NCI-H2107 (cell line): ENCODE data around the gene LRIT1.
"Not testable (repeated sequence)": the region's sequence is repeated elsewhere in the genome, so short reads cannot be mapped to it uniquely, and the experiment has no call there.

ENCODE experiments used
- DNase-seq: peaks from one replicate; lab custom pipeline; 2025; lab: John Stamatoyannopoulos, UW

LRIT1 gene

GRCh38 chr10:84241185-84241790 is at the start of gene LRIT1:
Gene LRIT1 (minus strand): TSS chr10:84241546. CDS start chr10:84241439, 107 bp downstream.
- DNase-seq, result no peak

GRCh38 chr10:84290235-84290634 is 48.9 kb upstream of the LRIT1 start:
- DNase-seq, result no peak

DNA sequence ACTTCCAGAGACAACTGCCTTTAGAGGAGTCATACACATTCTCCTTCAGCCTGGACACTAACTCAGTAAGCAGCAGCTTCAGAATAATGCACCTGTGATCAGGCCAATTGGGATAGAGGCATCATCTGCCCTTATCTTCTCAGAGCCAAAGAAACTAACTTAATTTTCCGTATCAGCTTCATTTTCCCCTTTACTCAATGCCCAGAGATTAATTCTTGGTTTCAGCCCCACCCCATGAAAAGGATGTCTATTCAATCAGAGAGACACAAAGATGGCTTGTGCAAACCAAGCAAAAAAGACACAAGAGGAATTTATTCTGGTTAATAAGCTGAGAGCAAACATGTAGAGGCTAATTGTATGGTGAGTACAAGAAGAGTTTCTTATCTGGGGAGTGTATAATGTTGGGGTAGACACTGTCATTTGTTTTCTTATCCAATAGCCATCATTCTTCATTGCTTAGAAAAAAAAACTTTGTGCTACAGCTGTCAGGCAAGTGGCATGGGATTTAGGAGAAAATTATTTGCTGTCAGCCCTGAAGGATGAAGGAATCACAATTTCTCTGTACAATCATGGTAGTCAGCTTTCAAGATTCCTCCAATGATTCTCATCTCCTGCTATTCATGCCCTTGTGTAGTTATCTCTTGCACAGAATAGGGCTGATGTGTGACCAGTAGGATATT is 48.3 kb upstream of the LRIT1 start:
- DNase-seq, result no peak

DNA sequence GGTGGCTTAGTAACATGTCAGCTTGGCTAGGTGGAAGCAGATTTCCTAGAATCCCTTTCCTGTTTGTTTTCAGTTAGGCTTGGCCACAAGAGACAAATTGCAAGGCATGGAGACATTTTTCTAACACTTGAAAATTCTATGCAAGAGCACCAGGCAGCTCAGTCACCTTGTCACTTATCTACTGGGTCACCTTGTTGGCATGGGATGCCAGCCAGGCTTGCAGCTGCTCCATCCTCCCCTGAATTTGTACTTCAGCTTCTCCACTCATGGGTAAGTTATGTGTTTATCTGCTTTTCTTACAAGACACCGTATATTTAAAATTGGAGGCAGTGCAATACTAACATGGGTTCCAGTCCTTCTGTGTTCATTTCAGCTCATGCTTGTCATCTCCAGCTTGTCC is 46.8 kb upstream of the LRIT1 start:
- DNase-seq, result no peak

GRCh38 chr10:84286695-84287094 is 45.3 kb upstream of the LRIT1 start:
- DNase-seq, result no peak

GRCh38 chr10:84279876-84280475 is 38.6 kb upstream of the LRIT1 start:
- DNase-seq, result not testable (repeated sequence)

DNA sequence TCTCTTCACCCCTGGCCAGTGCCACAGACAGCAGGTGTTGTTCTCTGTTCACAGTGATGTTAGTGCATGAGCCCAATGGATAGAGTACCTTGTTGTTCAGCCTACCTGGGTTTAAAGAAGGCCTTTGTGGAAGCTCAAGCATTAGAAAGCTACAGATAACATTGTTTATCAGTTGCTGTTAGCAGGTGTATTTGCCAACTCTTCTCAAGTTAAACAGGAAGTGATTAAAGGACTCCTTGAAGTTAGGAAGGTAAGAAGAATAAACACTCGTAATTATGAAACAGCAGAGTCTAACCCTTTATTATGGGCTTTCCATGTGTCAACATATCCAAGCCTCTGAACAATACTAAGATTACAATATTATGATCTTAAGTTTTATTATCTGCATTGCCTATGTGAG is 29.4 kb upstream of the LRIT1 start:
- DNase-seq, result peak; percentile 3

DNA sequence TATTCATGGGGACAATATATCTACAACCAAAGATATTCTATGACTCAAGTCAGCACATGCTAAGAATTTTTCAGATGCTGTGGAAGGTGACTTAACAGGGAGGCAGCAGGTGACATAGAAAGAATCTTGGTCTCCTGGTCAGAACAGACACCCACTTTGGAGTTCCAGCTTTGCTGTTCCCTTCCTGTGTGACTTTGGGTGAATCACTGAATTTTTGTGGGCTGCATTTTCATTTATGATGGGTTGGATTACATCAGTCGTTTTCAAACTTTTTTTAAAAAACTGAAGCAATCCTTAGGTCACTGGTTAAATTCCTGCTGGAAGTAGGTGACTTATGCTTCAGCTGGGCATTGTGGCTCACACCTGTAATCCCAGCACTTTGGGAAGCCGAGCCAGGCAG is 28.4 kb upstream of the LRIT1 start:
- no peak for DNase-seq

- DNase-seq, result no peak
Measured at GRCh38 chr10:84269162-84269561, 27.8 kb upstream of the LRIT1 start.

DNA sequence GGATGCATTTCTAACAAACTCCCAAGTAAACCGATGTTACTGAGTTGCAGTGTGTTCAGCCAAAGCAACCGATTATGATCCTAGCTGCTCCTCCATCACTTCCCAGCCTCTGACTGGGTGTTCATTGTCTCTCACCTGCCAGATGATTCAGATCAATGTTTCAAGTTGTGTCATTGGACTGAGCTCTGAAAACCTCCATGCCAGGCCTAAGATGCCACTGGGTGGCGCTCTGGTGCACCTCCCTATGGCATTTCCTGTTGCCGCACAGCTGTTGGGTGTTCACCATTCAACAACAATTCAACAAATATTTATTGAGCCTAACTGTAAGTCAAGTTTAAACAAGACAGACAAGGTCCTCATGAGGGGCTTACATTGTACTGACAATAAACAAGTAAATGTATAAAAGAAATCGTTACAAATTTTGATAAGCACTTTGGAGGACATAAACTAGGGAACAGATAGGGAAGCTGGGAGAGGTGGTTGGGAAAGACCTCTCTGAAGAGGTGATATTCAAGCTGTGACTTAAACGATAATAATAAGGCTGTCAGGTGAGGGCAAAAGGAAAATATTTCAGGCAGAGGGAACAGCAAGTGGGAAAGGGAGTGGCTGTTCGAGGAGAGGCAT is 26.3 kb upstream of the LRIT1 start:
- DNase-seq, result peak; percentile 2

- DNase-seq, result peak; percentile 6
Measured at GRCh38 chr10:84265418-84265817, 24.1 kb upstream of the LRIT1 start.

- peak; percentile 49 for DNase-seq
Measured at GRCh38 chr10:84264611-84265141, 23.3 kb upstream of the LRIT1 start.

DNA sequence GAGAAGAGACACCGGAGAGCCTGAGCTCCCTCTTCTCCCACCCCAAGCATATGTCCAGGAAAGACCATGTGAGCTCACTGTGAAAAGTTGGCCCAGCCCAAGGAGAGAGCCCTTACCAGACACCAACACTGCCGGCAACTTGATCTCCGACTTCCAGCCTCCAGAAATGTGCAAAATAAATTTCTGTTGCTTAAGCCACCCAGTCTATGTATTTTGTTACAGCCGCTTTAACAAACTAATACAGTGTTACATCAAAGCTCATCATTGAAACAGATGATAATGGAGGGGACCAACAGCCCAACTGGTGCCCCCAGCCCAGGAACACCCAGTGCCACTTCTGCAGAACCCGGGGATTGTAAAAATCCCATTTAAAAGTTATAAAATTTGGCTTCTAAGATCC is 22.4 kb upstream of the LRIT1 start:
- no peak for DNase-seq

GRCh38 chr10:84262190-84262956 is 21.0 kb upstream of the LRIT1 start:
- no peak for DNase-seq

DNA sequence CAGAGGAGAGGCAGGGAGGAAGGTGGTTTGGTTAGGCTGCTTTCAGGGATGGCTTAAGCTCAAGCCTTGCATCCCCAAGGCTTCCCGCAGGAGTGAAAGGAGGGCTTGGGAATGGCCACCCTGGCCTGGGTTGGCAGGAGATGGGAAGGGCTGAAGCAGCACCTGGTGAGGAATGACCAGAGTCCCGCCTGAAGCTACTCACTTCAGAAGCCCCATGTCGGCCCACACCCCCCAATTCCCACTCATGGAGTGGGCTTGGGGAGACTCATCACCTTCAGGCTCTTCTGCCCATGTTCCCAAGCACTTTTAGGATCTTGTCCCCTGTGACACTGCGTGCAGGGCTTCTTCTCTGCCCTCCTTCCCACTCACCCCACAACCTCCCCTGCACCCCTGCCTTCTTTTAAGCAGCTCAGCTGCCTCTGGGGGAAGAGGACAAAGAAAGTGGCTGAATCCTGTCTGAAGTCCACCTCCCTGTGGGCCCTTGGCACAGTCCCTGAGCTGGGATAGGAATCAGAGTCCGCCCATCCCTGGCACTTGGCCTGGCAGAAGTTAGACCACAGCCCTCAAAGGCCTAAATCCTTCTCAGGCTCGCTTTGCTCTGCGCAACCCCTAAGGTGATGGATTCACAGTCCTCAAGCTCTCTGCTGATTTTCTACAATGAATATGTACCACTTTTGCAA is 20.0 kb upstream of the LRIT1 start:
- DNase-seq, result no peak

GRCh38 chr10:84258034-84258695 is 16.8 kb upstream of the LRIT1 start:
- DNase-seq, result no peak

DNA sequence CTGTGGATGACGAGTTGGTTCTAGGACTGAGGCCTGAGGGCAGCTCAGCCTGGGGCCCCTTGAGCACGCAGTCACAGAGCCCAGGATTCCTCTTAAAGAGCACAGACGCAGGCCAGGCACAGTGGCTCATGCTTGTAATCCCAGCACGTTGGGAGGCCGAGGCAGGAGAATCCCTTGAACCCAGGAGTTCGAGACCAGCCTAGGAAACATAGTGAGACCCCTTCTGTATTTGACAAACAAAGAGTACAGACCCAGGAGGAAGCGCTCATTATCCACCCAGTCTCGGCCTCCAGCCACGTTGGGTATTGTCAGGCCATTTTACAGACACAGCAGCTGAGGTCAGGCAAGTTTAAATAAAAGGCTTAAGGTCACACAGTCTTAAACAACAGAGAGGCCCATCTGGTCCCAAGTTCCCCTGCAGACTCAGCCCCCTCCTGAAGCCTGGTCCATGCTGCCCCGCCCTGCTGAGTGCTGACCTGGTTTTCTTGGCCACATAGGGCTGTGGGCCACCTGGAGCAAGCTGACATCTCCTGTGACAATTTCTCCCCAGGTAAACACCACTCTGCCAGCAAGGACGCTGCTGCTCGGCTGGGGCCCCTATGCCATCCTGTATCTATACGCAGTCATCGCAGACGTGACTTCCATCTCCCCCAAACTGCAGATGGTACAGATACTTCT is 16.1 kb upstream of the LRIT1 start:
- DNase-seq, result no peak

DNA sequence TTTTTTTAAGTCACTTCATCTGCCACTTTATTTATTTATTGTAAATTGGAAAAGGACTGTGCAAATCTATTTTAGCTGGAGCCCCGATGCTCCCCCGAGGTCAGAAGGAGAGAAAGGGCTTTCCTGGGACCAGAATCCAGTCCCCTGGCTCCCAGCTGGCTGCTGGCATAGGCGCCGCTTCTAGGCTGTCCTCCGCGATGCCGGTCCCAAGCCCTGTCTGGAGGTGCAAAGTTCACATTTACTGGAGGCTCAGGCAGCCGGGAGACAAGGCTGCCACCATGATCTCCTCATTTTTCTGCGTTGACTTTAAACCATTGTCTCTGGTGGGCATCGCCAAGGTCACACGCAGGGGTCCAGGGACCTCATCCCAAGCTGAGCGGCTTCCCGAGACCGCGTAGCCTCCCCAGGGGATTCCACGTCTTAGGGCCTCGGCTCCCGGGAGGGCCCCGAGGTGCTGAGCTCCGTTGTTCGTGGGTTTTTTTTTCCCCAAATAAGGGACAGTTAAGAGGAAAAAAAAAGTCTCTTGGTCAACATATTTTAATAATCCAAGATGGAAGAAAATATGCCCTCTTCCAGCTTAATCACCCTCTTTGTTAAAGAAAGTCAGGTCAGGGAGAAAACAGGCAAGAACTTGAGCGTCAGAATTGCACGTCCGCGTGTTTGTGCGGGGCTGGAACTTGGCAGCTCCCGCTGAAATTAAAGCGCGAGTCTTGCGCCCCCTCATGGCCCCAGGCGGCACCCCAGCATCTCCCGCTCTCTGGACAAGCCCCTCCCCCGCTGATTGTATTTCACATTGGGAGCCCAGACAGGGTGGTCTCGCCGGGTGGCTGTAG is 15.4 kb upstream of the LRIT1 start:
- DNase-seq, result no peak
